Measurements from ENCODE around the gene TIGD6. TPM values are rescaled to one million over a fixed set of nuclear protein-coding genes. Genes with fewer than 3 reads are reported as not detected.

The TIGD6 gene
- total and polyA plus RNA-seq, 5 donors from 2014 or later = 2.4 to 3.5 (median 2.9) TPM

GRCh38 chr5:149969181-149969930 lies 31.1 kb downstream of the TIGD6 start:
- H3K36me3 Mint-ChIP-seq = peaks cover 26% of the 10 kb centered on the region
- H3K27ac ChIP-seq (ENCODE audit: insufficient read depth, low read length, poor library complexity, severe bottlenecking) = no peak overlapping the region
- ATAC-seq (ENCODE audit: low read depth in 2 of 2) (no peak), DNase-seq (no peak)
- no peaks in the 10 kb centered on the region for H3K27me3 Mint-ChIP-seq
- peak overlapping the region in 2 of 3 donors; percentile 0 to 33 for H3K27ac Mint-ChIP-seq
- no peaks in the 10 kb centered on the region for H3K27me3 ChIP-seq (ENCODE audit: control insufficient read depth, insufficient read depth, low read length)
- H3K9me3 ChIP-seq (ENCODE audit: control insufficient read depth in 2 of 2, low read length in 2 of 2) = no peaks in the 10 kb centered on the region
- no peak overlapping the region for H3K4me3 Mint-ChIP-seq
- H3K36me3 ChIP-seq (ENCODE audit: control insufficient read depth, insufficient read depth, low read length) = peaks cover 3% of the 10 kb centered on the region
- H3K9me3 Mint-ChIP-seq = no peaks in the 10 kb centered on the region
- H3K4me3 ChIP-seq (ENCODE audit: low read depth, low read length) = no peak overlapping the region
- no peaks in the 10 kb centered on the region for H3K4me1 ChIP-seq (ENCODE audit: control insufficient read depth, insufficient read depth, low read length, poor library complexity, severe bottlenecking)
- H3K4me1 Mint-ChIP-seq = peaks cover 16 to 32% (median 19%) of the 10 kb centered on the region in 4 donors

DNA sequence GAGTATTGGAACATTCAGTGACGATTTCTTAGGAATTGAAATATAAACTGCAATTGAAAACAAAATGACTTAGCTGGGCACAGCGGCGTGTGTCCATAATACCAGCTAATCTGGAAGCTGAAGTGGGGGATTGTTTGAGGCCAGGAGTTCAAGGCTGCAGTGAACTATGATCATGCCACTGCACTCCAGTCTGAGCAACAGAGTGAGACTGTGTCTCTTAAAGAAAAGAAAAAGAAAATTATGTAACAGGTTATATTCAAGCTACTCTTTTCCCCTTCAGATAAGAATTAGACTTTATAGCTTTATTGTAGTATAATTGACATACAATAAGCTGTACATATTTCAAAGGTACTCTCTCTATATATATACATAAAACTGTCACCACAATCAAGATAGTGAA lies 33.5 kb downstream of the TIGD6 start:
- Mint-ChIP-seq H3K27ac (peak overlapping the region in 2 of 3 donors; percentile 29 to 60), H3K4me3 (no peak overlapping the region), H3K27me3 (no peaks in the 10 kb centered on the region), H3K4me1 (peaks cover 12 to 35% (median 21%) of the 10 kb centered on the region in 4 donors), H3K9me3 (no peaks in the 10 kb centered on the region), H3K36me3 (peaks cover 26% of the 10 kb centered on the region)
- DNase-seq (no peak), ATAC-seq (ENCODE audit: low read depth in 2 of 2) (no peak)
- H3K27ac ChIP-seq (ENCODE audit: insufficient read depth, low read length, poor library complexity, severe bottlenecking) = no peak overlapping the region
- no peaks in the 10 kb centered on the region for H3K27me3 ChIP-seq (ENCODE audit: control insufficient read depth, insufficient read depth, low read length)
- no peak overlapping the region for H3K4me3 ChIP-seq (ENCODE audit: low read depth, low read length)
- peaks cover 3% of the 10 kb centered on the region for H3K36me3 ChIP-seq (ENCODE audit: control insufficient read depth, insufficient read depth, low read length)
- no peaks in the 10 kb centered on the region for H3K9me3 ChIP-seq (ENCODE audit: control insufficient read depth in 2 of 2, low read length in 2 of 2)
- H3K4me1 ChIP-seq (ENCODE audit: control insufficient read depth, insufficient read depth, low read length, poor library complexity, severe bottlenecking) = peaks cover 3% of the 10 kb centered on the region

DNA sequence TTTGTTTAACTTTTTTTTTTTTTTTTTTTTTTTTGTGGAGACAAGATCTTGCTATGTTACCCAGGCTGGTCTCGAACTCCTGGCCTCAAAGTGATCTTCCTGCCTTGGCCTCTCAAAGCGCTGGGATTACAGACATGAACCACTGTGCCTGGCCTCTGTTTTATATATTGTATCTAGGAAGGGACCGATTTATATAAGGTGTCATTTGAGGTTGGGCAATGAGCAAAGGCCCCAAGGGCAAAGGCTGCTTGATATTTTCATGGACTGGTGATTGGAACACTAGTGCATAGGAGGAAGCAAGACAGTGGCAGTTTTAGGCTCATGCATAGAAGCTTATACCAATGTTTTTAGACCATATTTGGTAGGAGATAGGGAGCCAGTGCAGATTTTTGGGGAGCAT lies 36.7 kb downstream of the TIGD6 start:
- peaks cover 13 to 43% (median 33%) of the 10 kb centered on the region in 4 donors for H3K4me1 Mint-ChIP-seq
- Histone ChIP-seq H3K27ac (ENCODE audit: insufficient read depth, low read length, poor library complexity, severe bottlenecking) (no peak overlapping the region), H3K36me3 (ENCODE audit: control insufficient read depth, insufficient read depth, low read length) (no peaks in the 10 kb centered on the region), H3K9me3 (ENCODE audit: control insufficient read depth in 2 of 2, low read length in 2 of 2) (no peaks in the 10 kb centered on the region), H3K4me1 (ENCODE audit: control insufficient read depth, insufficient read depth, low read length, poor library complexity, severe bottlenecking) (peaks cover 20% of the 10 kb centered on the region), H3K4me3 (ENCODE audit: low read depth, low read length) (no peak overlapping the region), H3K27me3 (ENCODE audit: control insufficient read depth, insufficient read depth, low read length) (no peaks in the 10 kb centered on the region)
- DNase-seq (no peak), ATAC-seq (ENCODE audit: low read depth in 2 of 2) (no peak)
- peaks cover 14% of the 10 kb centered on the region for H3K36me3 Mint-ChIP-seq
- peak overlapping the region in 1 of 4 donors; percentile 68 for H3K4me3 Mint-ChIP-seq
- no peak overlapping the region for H3K27ac Mint-ChIP-seq
- H3K27me3 Mint-ChIP-seq = no peaks in the 10 kb centered on the region
- no peaks in the 10 kb centered on the region for H3K9me3 Mint-ChIP-seq

DNA sequence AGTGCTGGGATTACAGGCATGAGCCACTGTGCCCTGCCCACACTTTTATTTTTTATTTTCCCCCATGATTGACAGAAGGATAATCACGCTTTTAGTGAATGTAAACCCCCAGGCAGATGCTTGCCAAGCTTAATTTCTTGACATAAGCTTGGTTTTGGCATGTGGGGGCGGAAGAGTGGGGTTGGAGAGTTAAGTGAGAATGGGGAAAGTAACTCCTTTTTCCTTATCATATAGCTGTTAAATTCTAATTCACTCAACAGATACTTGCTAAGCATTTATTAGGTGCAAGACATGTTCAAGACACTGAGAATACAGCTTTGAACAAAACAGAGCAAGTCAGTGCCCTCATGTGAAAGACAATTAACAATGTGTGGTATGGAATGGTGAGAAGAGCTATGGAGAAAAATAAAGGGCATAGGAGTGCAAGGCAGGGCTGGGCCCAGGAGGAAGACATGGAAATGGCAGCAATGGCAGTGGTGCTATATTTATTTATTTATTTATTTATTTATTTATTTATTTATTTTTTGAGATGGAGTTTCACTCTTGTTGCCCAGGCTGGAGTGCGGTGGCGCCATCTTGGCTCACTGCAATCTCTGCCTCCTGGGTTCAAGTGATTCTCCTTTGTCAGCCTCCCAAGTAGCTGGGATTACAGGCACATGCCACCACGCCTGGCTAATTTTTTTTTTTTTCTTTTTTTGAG lies 37.7 kb downstream of the TIGD6 start:
- DNase-seq (no peak), ATAC-seq (ENCODE audit: low read depth in 2 of 2) (no peak)
- Histone ChIP-seq H3K27me3 (ENCODE audit: control insufficient read depth, insufficient read depth, low read length) (no peaks in the 10 kb centered on the region), H3K4me3 (ENCODE audit: low read depth, low read length) (no peak overlapping the region), H3K9me3 (ENCODE audit: control insufficient read depth in 2 of 2, low read length in 2 of 2) (no peaks in the 10 kb centered on the region), H3K27ac (ENCODE audit: insufficient read depth, low read length, poor library complexity, severe bottlenecking) (no peak overlapping the region), H3K36me3 (ENCODE audit: control insufficient read depth, insufficient read depth, low read length) (no peaks in the 10 kb centered on the region), H3K4me1 (ENCODE audit: control insufficient read depth, insufficient read depth, low read length, poor library complexity, severe bottlenecking) (peaks cover 20% of the 10 kb centered on the region)
- peak overlapping the region in 3 of 4 donors; percentile 19 to 96 (median 35) for H3K4me3 Mint-ChIP-seq
- peak overlapping the region in 2 of 3 donors; percentile 51 to 99 for H3K27ac Mint-ChIP-seq
- H3K9me3 Mint-ChIP-seq = no peaks in the 10 kb centered on the region
- peaks cover 13 to 43% (median 34%) of the 10 kb centered on the region in 4 donors for H3K4me1 Mint-ChIP-seq
- H3K27me3 Mint-ChIP-seq = no peaks in the 10 kb centered on the region
- peaks cover 14% of the 10 kb centered on the region for H3K36me3 Mint-ChIP-seq

DNA sequence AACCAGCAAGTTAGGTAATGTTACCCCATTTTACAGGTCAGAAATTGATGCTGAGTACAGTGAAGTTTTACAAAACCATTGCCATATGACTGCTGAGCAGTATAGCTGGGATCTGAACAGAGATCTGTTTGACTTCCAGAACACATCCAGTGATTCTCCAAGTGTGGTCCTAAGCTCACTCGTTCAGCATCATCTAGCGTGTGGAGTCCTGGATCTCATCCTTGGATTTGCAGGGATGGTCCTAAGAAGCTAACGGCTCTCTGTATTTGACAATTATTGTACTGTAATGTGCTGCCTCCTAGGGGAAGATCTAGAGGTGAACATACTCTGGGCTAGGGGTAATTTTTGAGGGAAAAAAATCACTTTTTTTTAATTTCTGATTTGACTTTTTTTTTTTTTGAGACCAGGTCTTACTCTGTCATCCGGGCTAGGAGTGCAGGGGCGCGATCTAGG lies 38.5 kb downstream of the TIGD6 start:
- H3K27ac Mint-ChIP-seq = peak overlapping the region in 2 of 3 donors; percentile 44 to 99
- Histone ChIP-seq H3K4me3 (ENCODE audit: low read depth, low read length) (peak overlapping the region; percentile 81), H3K4me1 (ENCODE audit: control insufficient read depth, insufficient read depth, low read length, poor library complexity, severe bottlenecking) (peaks cover 20% of the 10 kb centered on the region), H3K36me3 (ENCODE audit: control insufficient read depth, insufficient read depth, low read length) (no peaks in the 10 kb centered on the region), H3K27me3 (ENCODE audit: control insufficient read depth, insufficient read depth, low read length) (no peaks in the 10 kb centered on the region), H3K9me3 (ENCODE audit: control insufficient read depth in 2 of 2, low read length in 2 of 2) (no peaks in the 10 kb centered on the region), H3K27ac (ENCODE audit: insufficient read depth, low read length, poor library complexity, severe bottlenecking) (no peak overlapping the region)
- peak in 2 of 3 donors; percentile 3 to 25 for DNase-seq
- no peak for ATAC-seq (ENCODE audit: low read depth in 2 of 2)
- H3K27me3 Mint-ChIP-seq = no peaks in the 10 kb centered on the region
- no peaks in the 10 kb centered on the region for H3K9me3 Mint-ChIP-seq
- H3K36me3 Mint-ChIP-seq = peaks cover 7% of the 10 kb centered on the region
- H3K4me3 Mint-ChIP-seq = peak overlapping the region; percentile 91 to 97 (median 96)
- H3K4me1 Mint-ChIP-seq = peaks cover 13 to 39% (median 32%) of the 10 kb centered on the region in 4 donors

DNA sequence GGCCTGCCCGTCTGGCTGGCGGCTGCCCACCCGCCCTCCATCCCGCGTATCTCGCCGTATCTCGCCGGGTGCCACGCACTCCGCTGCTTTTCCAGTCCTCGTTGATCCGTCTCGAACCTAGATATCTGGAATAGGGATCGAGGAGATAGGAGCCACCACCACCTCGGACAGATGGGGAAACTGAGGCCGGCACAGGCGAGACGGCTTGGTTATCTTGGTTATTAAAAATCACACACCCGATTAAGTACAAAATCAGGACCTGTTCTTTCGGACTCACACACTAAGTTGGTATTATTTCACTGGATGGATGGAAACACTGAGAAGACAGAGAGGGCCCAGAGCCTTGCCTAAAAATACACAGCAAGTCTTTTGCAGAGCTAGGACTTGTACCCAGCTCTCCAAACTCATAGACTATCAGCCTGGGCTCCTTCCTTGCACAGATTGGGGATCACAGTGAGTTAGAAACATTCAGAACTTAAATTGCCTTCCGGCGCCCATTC lies 39.2 kb downstream of the TIGD6 start:
- Mint-ChIP-seq H3K27me3 (no peaks in the 10 kb centered on the region), H3K27ac (peak overlapping the region in 2 of 3 donors; percentile 90 to 99), H3K4me1 (peaks cover 13 to 37% (median 32%) of the 10 kb centered on the region in 4 donors), H3K4me3 (peak overlapping the region; percentile 91 to 97 (median 96)), H3K36me3 (peaks cover 7% of the 10 kb centered on the region), H3K9me3 (no peaks in the 10 kb centered on the region)
- H3K4me1 ChIP-seq (ENCODE audit: control insufficient read depth, insufficient read depth, low read length, poor library complexity, severe bottlenecking) = peaks cover 20% of the 10 kb centered on the region
- peak overlapping the region; percentile 81 for H3K4me3 ChIP-seq (ENCODE audit: low read depth, low read length)
- H3K36me3 ChIP-seq (ENCODE audit: control insufficient read depth, insufficient read depth, low read length) = no peaks in the 10 kb centered on the region
- H3K27ac ChIP-seq (ENCODE audit: insufficient read depth, low read length, poor library complexity, severe bottlenecking) = peak overlapping the region; percentile 82
- DNase-seq = no peak
- H3K9me3 ChIP-seq (ENCODE audit: control insufficient read depth in 2 of 2, low read length in 2 of 2) = no peaks in the 10 kb centered on the region
- ATAC-seq (ENCODE audit: low read depth in 2 of 2) = no peak
- no peaks in the 10 kb centered on the region for H3K27me3 ChIP-seq (ENCODE audit: control insufficient read depth, insufficient read depth, low read length)

DNA sequence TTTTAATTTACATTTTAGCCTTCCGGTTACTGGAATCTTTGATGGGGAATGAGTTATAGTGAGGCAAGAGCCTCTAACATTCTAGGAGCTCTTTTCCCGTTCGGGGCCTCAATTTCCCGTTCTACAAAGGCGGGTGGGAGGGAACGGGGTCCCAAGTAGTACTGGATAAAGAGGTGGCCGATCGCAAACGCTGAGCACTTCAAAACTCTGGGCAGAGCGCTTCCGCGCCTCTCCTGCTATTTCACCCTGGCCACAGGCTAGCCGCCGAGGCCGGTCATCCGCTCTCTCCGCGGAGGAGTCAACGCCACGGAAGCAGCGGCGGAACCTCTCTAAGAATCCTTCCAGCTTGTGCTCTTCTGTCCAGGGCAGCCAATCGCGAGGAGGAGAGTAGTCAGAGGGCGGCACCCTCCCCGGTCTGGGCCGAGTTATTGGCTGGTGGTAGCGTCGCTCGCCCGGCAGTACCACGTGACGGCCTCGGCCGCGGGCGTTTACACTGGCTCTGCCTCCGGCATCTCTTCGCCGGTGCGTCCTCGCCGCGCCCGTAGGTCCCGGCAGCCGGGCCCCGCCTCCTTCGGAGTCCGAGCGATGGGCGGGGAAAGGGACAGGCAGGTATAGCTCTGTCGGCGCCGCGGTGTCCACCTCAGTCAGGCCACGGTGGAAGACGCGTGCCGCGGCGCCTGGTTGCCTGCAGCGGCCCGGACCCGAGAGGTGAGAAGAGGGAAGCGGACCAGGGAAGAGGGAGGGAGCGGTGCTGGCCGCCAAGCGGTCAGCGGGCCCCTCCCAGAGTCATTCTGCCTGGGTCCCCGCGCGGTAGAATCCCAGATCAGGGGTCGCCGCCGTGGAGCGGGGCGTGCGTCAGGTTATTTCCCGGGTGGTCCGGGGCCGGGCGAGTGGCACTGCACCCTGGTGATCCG lies 39.9 kb downstream of the TIGD6 start, which contains the start of gene SLC26A2:
Gene SLC26A2 (plus strand): TSS at position 487 of the 914 bp plus-strand sequence. CDS start 16,895 bp downstream, outside the sequence.
- ATAC-seq (ENCODE audit: low read depth in 2 of 2) = peak; percentile 99 to 100
- Histone ChIP-seq H3K4me1 (ENCODE audit: control insufficient read depth, insufficient read depth, low read length, poor library complexity, severe bottlenecking) (peaks cover 20% of the 10 kb centered on the region), H3K36me3 (ENCODE audit: control insufficient read depth, insufficient read depth, low read length) (no peaks in the 10 kb centered on the region), H3K27ac (ENCODE audit: insufficient read depth, low read length, poor library complexity, severe bottlenecking) (peak within 1 kb of the TSS; percentile 82), H3K27me3 (ENCODE audit: control insufficient read depth, insufficient read depth, low read length) (no peaks in the 10 kb centered on the region), H3K9me3 (ENCODE audit: control insufficient read depth in 2 of 2, low read length in 2 of 2) (no peaks in the 10 kb centered on the region), H3K4me3 (ENCODE audit: low read depth, low read length) (peak within 1 kb of the TSS; percentile 81)
- peak; percentile 92 to 98 (median 92) for DNase-seq
- Mint-ChIP-seq H3K36me3 (peaks cover 6% of the 10 kb centered on the region), H3K4me1 (peaks cover 13 to 36% (median 28%) of the 10 kb centered on the region in 4 donors), H3K9me3 (no peaks in the 10 kb centered on the region), H3K27ac (peak within 1 kb of the TSS; percentile 98 to 100 (median 99)), H3K4me3 (peak within 1 kb of the TSS; percentile 93 to 97 (median 96)), H3K27me3 (no peaks in the 10 kb centered on the region)
